Spleen (tissue), 11 donors: ENCODE data around the gene ASB6. TPM values are rescaled to one million over a fixed set of nuclear protein-coding genes. Genes with fewer than 3 reads are reported as not detected.

Source experiments
- DNase-seq: peaks from one replicate; pipeline ENCODE4 v3.0.0-alpha.2; 2020
- H3K27ac ChIP-seq, 8 donors: fragments of 200-600 bp; sonication (generic) in 7 of 8; 1 replicate in 4 of 8; 2 replicates in 4 of 8; pipeline versions ENCODE4 v1.5.0 to v1.8.0; 2016 to 2021; ENCODE audit warnings: inconsistent platforms in 4 of 8, mild to moderate bottlenecking in 4 of 8, moderate library complexity in 1 of 8
- H3K27me3 ChIP-seq, 7 donors: fragments of 200-600 bp; sonication (generic) in 6 of 7; replicated peaks in 1 of 7; 1 replicate in 4 of 7; 2 replicates in 3 of 7; pipeline versions ENCODE4 v1.5.0 to v1.8.0; 2016 to 2021; ENCODE audit warnings: inconsistent platforms in 3 of 7, mild to moderate bottlenecking in 1 of 7
- H3K36me3 ChIP-seq, 6 donors: fragments of 200-600 bp; sonication (generic) in 5 of 6; 1 replicate in 4 of 6; 2 replicates in 2 of 6; pipeline versions ENCODE4 v1.5.0 to v1.8.0; 2016 to 2021; ENCODE audit warnings: inconsistent platforms in 2 of 6
- H3K4me1 ChIP-seq, 6 donors: fragments of 200-600 bp; sonication (generic) in 5 of 6; 1 replicate in 3 of 6; 2 replicates in 3 of 6; pipeline versions ENCODE4 v1.5.0 to v1.8.0; 2016 to 2021; ENCODE audit warnings: inconsistent platforms in 3 of 6
- H3K4me3 ChIP-seq, 8 donors: fragments of 200-600 bp; sonication (generic) in 7 of 8; 1 replicate in 4 of 8; 2 replicates in 4 of 8; pipeline versions ENCODE4 v1.5.0 to v1.8.0; 2016 to 2021; ENCODE audit warnings: inconsistent platforms in 4 of 8, mild to moderate bottlenecking in 4 of 8, moderate library complexity in 2 of 8
- H3K9me3 ChIP-seq, 8 donors: fragments of 200-600 bp; sonication (generic) in 7 of 8; 1 replicate in 4 of 8; 2 replicates in 4 of 8; pipeline versions ENCODE4 v1.5.0 to v1.8.0; 2016 to 2021; ENCODE audit warnings: inconsistent platforms in 4 of 8
- CTCF ChIP-seq, 11 experiments: fragments of 200-600 bp in 7 of 11; fragments of 450-650 bp in 4 of 11; sonication (generic) in 4 of 11; IDR thresholded peaks in 8 of 11; conservative IDR thresholded peaks in 3 of 11; 1 replicate in 7 of 11; 2 replicates in 4 of 11; pipeline versions ENCODE4 v1.4.0 to v1.8.0; 2016 to 2021; ENCODE audit warnings: antibody characterized with exemption in 11 of 11, inconsistent platforms in 4 of 11, mild to moderate bottlenecking in 1 of 11
- POLR2A ChIP-seq, 3 donors: fragments of 450-650 bp; IDR thresholded peaks; one replicate each; pipeline ENCODE4 v1.5.1; 2017; ENCODE audit warnings: antibody characterized with exemption in 3 of 3, mild to moderate bottlenecking in 1 of 3
- POLR2AphosphoS5 ChIP-seq, 3 donors: sonication (generic); formaldehyde crosslinking; IDR thresholded peaks; one replicate each; pipeline ENCODE4 v1.5.1; 2017; ENCODE audit warnings: antibody characterized with exemption in 3 of 3
- WGBS, 5 donors: extraction: QIAGEN DNeasy Blood & Tissue Kit in 3 of 5; methylation state at CpG; one replicate each; pipeline versions ENCODE4 v1.1.5 to v1.1.7; 2013 to 2018; 5-methylcytosine and 5-hydroxymethylcytosine counted together
- intact Hi-C: fragments of 100-400 bp; cut with DNase I; formaldehyde crosslinking; loops from one replicate; pipeline ENCODE4 v1.15.0; 2023; ENCODE audit warnings: low total_unique reads
- polyA plus RNA-seq, 3 donors: library from polyadenylated mRNA; stranded (reverse); fragments of 200-250 nt; gene quantifications; one replicate each; pipeline ENCODE4 v1.2.1, GENCODE V29; 2013
- total RNA-seq, 7 donors: library from RNA; depleted of rRNA in 3 of 7; stranded (reverse); fragments of >200 nt in 3 of 7; fragmentation: NEBNext Ultra II Directional in 4 of 7; extraction: Animal tissue kit (Norgen Biotek cat#: 25700) in 4 of 7; gene quantifications; one replicate each; pipeline versions ENCODE4 v1.1.0 to v1.2.1, GENCODE V29; 2016 to 2021
- donor health status: healthy with polysubstance abuse.
- donor health status: DM: no; HTN: no; CAD: no; lungs with moderate emphysema.
- donor health status: DM: no; HTN: no; CAD: no.
- donor health status: Bipolar disorder and iron deficiency.
- donor health status: healthy.
- donor health status: DM: no; HTN: no; CAD: no.
- donor health status: DM: yes; HTN: yes; CAD: no.

Gene ASB6
- total and polyA plus RNA-seq, 10 donors = 11.5 to 30.8 (median 21.3) TPM

DNA sequence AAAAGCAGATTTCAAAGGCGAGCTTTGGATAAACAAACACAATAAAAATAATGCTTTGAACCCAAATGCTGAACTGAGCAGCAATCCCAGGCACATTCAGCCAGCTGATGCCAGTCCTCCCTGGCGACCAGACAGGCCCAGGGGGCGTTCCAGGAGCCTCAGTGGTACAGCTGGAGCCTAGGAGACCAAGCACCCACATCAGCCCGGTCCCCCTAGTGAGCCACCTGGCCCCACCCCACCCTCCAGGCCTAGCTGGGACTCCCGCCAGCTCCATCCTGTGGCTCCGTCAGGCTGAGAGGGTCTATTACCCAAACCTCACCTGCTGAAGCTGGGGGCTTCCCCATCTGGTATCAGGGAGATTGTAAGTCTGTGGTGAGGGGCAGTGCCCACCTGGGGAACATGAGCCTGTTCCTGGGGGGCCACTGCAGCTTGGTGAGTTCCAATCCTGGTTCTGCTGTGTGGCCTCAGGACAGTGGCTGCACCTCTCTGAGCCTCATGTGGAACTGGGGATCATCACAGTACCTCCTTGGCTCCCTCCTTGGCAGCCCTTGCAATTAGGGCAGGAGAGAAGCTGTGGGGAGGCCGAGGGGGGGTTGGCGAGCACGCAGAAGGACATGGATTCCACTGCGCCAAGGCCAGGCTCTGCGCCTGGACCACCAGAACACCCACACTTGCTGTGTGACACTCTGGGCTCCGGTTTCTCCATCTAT, 37.7 kb downstream of the ASB6 start:
- Histone ChIP-seq H3K36me3 (no peaks in the 10 kb centered on the region), H3K9me3 (no peaks in the 10 kb centered on the region), H3K27me3 (peaks cover 0 to 18% (median 0%) of the 10 kb centered on the region in 7 donors), H3K4me3 (no peak overlapping the region), H3K27ac (peak overlapping the region in 1 of 8 donors; percentile 2), H3K4me1 (peaks cover 15 to 60% (median 37%) of the 10 kb centered on the region in 6 donors)
- WGBS, 5 donors = 70 to 79% (median 75%) methylated on average over 9 to 12 of the region's 12 CpGs
- no peak for TF ChIP-seq POLR2AphosphoS5 (IDR thresholded peaks at IDR 0.05)
- no peak for TF ChIP-seq CTCF (IDR thresholded peaks at IDR 0.05 in 8 of 11, conservative IDR thresholded peaks at IDR 0.05 in 3 of 11)
- no peak for TF ChIP-seq POLR2A (IDR thresholded peaks at IDR 0.05)
- intact Hi-C loops = loop anchor here (5.0 kb wide), 1 partner anchor 107 kb away; no protein-coding TSS in a partner anchor
- no peak for DNase-seq

DNA sequence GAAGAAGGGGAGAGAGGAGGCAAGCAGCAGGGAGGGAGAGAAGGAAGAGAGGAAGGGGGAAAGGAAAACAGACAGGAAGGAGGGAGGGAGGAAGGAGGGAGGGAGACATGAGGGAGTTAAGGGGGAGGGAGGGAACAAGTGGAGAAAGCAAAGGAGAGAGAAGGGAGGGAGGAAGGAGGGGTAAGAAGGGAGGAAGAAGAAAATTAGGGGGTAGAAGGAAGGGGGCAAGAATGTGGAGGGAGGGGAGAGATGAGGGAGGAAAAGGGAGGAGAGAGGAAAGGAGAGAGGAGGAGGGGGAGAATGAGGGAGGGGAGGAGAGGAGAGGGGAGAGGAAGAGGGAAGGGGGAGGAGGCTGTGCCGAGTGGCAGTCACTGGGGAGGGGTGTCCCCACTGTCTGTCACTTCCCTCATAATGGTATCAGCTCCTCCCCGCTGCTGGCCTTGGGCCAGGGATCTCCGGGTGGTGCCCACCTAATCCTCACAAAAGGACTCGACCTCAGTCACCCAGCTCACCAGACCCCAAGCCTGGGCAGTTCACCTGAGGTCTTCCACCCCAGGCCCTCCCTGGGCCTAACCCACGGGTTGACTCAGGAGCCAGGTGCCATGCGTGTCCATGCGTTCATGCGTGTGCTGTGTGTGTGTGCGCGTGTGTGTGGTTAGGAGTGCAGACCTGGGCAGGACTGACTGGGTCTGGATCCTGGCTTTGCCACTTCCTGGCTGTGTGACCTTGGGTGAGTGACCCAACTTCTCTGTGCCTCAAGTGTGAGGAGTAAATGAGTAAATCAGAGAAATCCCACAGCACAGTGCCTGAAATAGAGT, 39.1 kb downstream of the ASB6 start:
- Histone ChIP-seq H3K36me3 (no peaks in the 10 kb centered on the region), H3K9me3 (no peaks in the 10 kb centered on the region), H3K4me3 (no peak overlapping the region), H3K27me3 (peaks cover 0 to 32% (median 8%) of the 10 kb centered on the region in 7 donors), H3K27ac (peak overlapping the region in 2 of 8 donors; percentile 28 to 50), H3K4me1 (peaks cover 11 to 56% (median 31%) of the 10 kb centered on the region in 6 donors)
- intact Hi-C loops = loop anchor here (5.0 kb wide), 1 partner anchor 106 kb away; no protein-coding TSS in a partner anchor
- DNase-seq = no peak
- TF ChIP-seq CTCF (IDR thresholded peaks at IDR 0.05 in 8 of 11, conservative IDR thresholded peaks at IDR 0.05 in 3 of 11) = no peak
- TF ChIP-seq POLR2A (IDR thresholded peaks at IDR 0.05) = no peak
- WGBS, 5 donors = 50 to 62% (median 52%) methylated on average over 10 of the region's 10 CpGs

GRCh38 chr9:129601082-129601674, 40.8 kb downstream of the ASB6 start:
- Histone ChIP-seq H3K27ac (no peak overlapping the region), H3K36me3 (no peaks in the 10 kb centered on the region), H3K9me3 (no peaks in the 10 kb centered on the region), H3K4me3 (no peak overlapping the region), H3K27me3 (peaks cover 0 to 48% (median 19%) of the 10 kb centered on the region in 7 donors), H3K4me1 (peaks cover 13 to 56% (median 31%) of the 10 kb centered on the region in 6 donors)
- 77 to 86% (median 80%) methylated on average over 9 of the region's 9 CpGs for WGBS, 5 donors
- TF ChIP-seq POLR2A (IDR thresholded peaks at IDR 0.05) = no peak
- no peak for TF ChIP-seq POLR2AphosphoS5 (IDR thresholded peaks at IDR 0.05)
- TF ChIP-seq CTCF (IDR thresholded peaks at IDR 0.05 in 8 of 11, conservative IDR thresholded peaks at IDR 0.05 in 3 of 11) = no peak
- intact Hi-C loops = loop anchor here (5.0 kb wide), 1 partner anchor 104 kb away; no protein-coding TSS in a partner anchor
- no peak for DNase-seq
